Lower lobe of right lung (tissue), 2 donors: ENCODE results near the gene CFAP77. TPM values are rescaled to one million over a fixed set of nuclear protein-coding genes. Genes with fewer than 3 reads are reported as not detected.
A peak's percentile ranks its signal among the peaks of the same experiment; 100 is the strongest.

ENCODE experiments used
- ATAC-seq, 2 donors: fragments of 200-7000 bp; cut with Tn5 transposase; one replicate each; pipeline ENCODE4 v1.9.1; 2020 to 2022; ENCODE audit warnings: mild to moderate bottlenecking in 2 of 2, moderate library complexity in 2 of 2
- DNase-seq: peaks from one replicate; pipeline ENCODE4 v3.0.0-alpha.2; 2020
- H3K27ac ChIP-seq: fragments of 200-600 bp; one replicate; pipeline ENCODE4 v1.8.0; 2022
- H3K27me3 ChIP-seq: fragments of 200-600 bp; one replicate; pipeline ENCODE4 v1.8.0; 2022; ENCODE audit warnings: low read depth
- H3K36me3 ChIP-seq: fragments of 200-600 bp; one replicate; pipeline ENCODE4 v1.8.0; 2022; ENCODE audit warnings: mild to moderate bottlenecking
- H3K4me1 ChIP-seq: fragments of 200-600 bp; one replicate; pipeline ENCODE4 v1.8.0; 2022
- H3K4me3 ChIP-seq: fragments of 200-600 bp; one replicate; pipeline ENCODE4 v1.8.0; 2022; ENCODE audit warnings: mild to moderate bottlenecking
- H3K9me3 ChIP-seq: fragments of 200-600 bp; one replicate; pipeline ENCODE4 v1.8.0; 2022
- intact Hi-C: fragments of 100-400 bp; cut with DNase I; formaldehyde crosslinking; loops from one replicate; pipeline ENCODE4 v1.11.0; 2022
- total RNA-seq: library from RNA; stranded (reverse); fragmentation: NEBNext Ultra II Directional; extraction: Animal tissue kit (Norgen Biotek cat#: 25700); gene quantifications from one replicate; pipeline ENCODE4 v1.2.1, GENCODE V29; 2021
- TF ChIP-seq, protein P1 (sequence below): fragments of 200-600 bp; IDR thresholded peaks from one replicate; pipeline ENCODE4 v1.8.0; 2022; ENCODE audit warnings: antibody characterized with exemption, mild to moderate bottlenecking
- donor health status: DM: no; HTN: yes; CAD: no; lungs with severe emphysema.

CFAP77 gene
- total RNA-seq, 1 donor from 2014 or later = 3.7 TPM

GRCh38 chr9:132622159-132622558 lies 212.1 kb downstream of the CFAP77 start:
- H3K36me3 ChIP-seq = peaks cover 71% of the 10 kb centered on the region
- H3K4me1 ChIP-seq = no peaks in the 10 kb centered on the region
- intact Hi-C loops = no loop called here
- TF ChIP-seq, protein P1, sequence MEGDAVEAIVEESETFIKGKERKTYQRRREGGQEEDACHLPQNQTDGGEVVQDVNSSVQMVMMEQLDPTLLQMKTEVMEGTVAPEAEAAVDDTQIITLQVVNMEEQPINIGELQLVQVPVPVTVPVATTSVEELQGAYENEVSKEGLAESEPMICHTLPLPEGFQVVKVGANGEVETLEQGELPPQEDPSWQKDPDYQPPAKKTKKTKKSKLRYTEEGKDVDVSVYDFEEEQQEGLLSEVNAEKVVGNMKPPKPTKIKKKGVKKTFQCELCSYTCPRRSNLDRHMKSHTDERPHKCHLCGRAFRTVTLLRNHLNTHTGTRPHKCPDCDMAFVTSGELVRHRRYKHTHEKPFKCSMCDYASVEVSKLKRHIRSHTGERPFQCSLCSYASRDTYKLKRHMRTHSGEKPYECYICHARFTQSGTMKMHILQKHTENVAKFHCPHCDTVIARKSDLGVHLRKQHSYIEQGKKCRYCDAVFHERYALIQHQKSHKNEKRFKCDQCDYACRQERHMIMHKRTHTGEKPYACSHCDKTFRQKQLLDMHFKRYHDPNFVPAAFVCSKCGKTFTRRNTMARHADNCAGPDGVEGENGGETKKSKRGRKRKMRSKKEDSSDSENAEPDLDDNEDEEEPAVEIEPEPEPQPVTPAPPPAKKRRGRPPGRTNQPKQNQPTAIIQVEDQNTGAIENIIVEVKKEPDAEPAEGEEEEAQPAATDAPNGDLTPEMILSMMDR = no peak
- no peak overlapping the region for H3K27ac ChIP-seq
- ATAC-seq = peak; percentile 47 to 63
- no peak overlapping the region for H3K4me3 ChIP-seq
- peak; percentile 68 for DNase-seq
- no peaks in the 10 kb centered on the region for H3K27me3 ChIP-seq
- H3K9me3 ChIP-seq = no peaks in the 10 kb centered on the region

Other genes starting within 250 kb of the CFAP77 start
- 5.0 TPM for gene NTNG2, start 248.2 kb upstream of the CFAP77 start, total RNA-seq
- 59.3 TPM for gene SETX, start 55.2 kb upstream of the CFAP77 start, total RNA-seq
- 12.3 TPM for gene TTF1, start 3.4 kb upstream of the CFAP77 start, total RNA-seq
- not detected for gene BARHL1, start 172.4 kb downstream of the CFAP77 start, total RNA-seq